Measurements from ENCODE around the gene NEB. TPM values are rescaled to one million over a fixed set of nuclear protein-coding genes. Genes with fewer than 3 reads are reported as not detected.

Gene NEB
- polyA plus RNA-seq, 1 donor from 2014 or later: 0.38 TPM

DNA sequence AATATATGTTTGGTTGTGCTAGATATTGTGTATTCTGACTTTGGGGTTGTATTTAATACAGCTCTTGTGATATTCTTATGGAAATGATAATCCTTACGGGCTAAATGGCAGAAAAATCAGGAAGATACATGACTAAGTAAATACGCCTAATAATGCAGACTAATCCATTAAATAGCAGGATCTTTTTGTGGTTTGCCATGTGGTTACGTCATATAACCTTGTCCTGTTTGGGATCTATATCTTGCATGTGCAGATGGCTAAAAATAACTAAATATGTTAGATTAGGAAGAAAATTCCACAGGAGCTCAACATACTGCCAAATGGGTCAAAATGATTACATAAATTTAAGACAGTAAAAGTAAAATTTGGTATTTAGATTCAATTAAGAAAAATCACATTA, 83.0 kb downstream of the NEB start:
- no peaks in the 10 kb centered on the region for H4K20me1 ChIP-seq (ENCODE audit: insufficient read depth)
- no peak overlapping the region for H3K4me2 ChIP-seq (ENCODE audit: low read length)
- H3K79me2 ChIP-seq (replicated peaks; ENCODE audit: insufficient read depth, low read length): no peaks in the 10 kb centered on the region
- no peak overlapping the region for H3K9ac ChIP-seq (ENCODE audit: low read length)
- TF ChIP-seq EZH2 (IDR thresholded peaks at IDR 0.05; ENCODE audit: borderline replicate concordance, insufficient read depth, low read length, poor library complexity, severe bottlenecking) (no peak), RAD21 (conservative IDR thresholded peaks at IDR 0.05) (no peak), CTCF (IDR thresholded peaks at IDR 0.05; ENCODE audit: poor library complexity, severe bottlenecking) (no peak), TAF1 (IDR thresholded peaks at IDR 0.05; ENCODE audit: low read depth) (no peak), REST (IDR thresholded peaks at IDR 0.05; ENCODE audit: borderline replicate concordance) (no peak), EP300 (conservative IDR thresholded peaks at IDR 0.05; ENCODE audit: poor library complexity, severe bottlenecking) (no peak), SMC3 (conservative IDR thresholded peaks at IDR 0.05; ENCODE audit: poor library complexity) (no peak), MXI1 (conservative IDR thresholded peaks at IDR 0.05; ENCODE audit: poor library complexity, severe bottlenecking) (no peak), POLR2AphosphoS5 (IDR thresholded peaks at IDR 0.05) (no peak)
- no peaks in the 10 kb centered on the region for H3K27me3 ChIP-seq (ENCODE audit: insufficient read depth, low read depth, low read length)
- no peak overlapping the region for H2AFZ ChIP-seq (ENCODE audit: low read depth, low read length)
- no peaks in the 10 kb centered on the region for H3F3A ChIP-seq (ENCODE audit: insufficient read depth, low read length, poor library complexity, severe bottlenecking)
- no peak overlapping the region for H3K4me3 ChIP-seq (ENCODE audit: low read length)
- no peak overlapping the region for H3K27ac ChIP-seq (ENCODE audit: low read length)
- H3K9me2 ChIP-seq (ENCODE audit: insufficient read depth, low read length): no peaks in the 10 kb centered on the region
- H3K9me3 ChIP-seq (ENCODE audit: low read length): no peaks in the 10 kb centered on the region
- H3K36me3 ChIP-seq (ENCODE audit: insufficient read depth, low read length): no peaks in the 10 kb centered on the region

DNA sequence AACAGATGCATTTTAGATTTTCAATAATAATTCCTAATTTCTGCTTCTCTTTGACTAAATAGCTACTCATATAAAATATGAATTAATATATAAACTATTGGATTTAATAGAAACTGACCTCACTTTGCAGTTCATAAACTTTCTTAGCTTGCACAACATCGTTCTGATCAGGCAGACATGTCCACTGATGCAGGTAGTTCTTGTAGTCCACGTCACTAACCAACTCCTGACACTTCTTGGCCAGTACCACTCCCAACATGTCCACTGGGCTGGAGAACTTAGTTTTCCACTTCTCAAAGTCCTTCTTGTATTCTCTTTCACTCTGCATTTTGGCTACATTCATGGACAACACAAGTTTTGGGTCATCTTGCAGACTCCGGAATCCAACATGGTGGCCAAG, 83.8 kb downstream of the NEB start:
- H3K79me2 ChIP-seq (replicated peaks; ENCODE audit: insufficient read depth, low read length): no peaks in the 10 kb centered on the region
- no peaks in the 10 kb centered on the region for H3F3A ChIP-seq (ENCODE audit: insufficient read depth, low read length, poor library complexity, severe bottlenecking)
- H3K9me2 ChIP-seq (ENCODE audit: insufficient read depth, low read length): no peaks in the 10 kb centered on the region
- no peak overlapping the region for H2AFZ ChIP-seq (ENCODE audit: low read depth, low read length)
- H4K20me1 ChIP-seq (ENCODE audit: insufficient read depth): no peaks in the 10 kb centered on the region
- H3K27me3 ChIP-seq (ENCODE audit: insufficient read depth, low read depth, low read length): no peaks in the 10 kb centered on the region
- no peak overlapping the region for H3K27ac ChIP-seq (ENCODE audit: low read length)
- TF ChIP-seq SMC3 (conservative IDR thresholded peaks at IDR 0.05; ENCODE audit: poor library complexity) (no peak), TAF1 (IDR thresholded peaks at IDR 0.05; ENCODE audit: low read depth) (no peak), EP300 (conservative IDR thresholded peaks at IDR 0.05; ENCODE audit: poor library complexity, severe bottlenecking) (no peak), POLR2AphosphoS5 (IDR thresholded peaks at IDR 0.05) (no peak), MXI1 (conservative IDR thresholded peaks at IDR 0.05; ENCODE audit: poor library complexity, severe bottlenecking) (no peak), REST (IDR thresholded peaks at IDR 0.05; ENCODE audit: borderline replicate concordance) (no peak), EZH2 (IDR thresholded peaks at IDR 0.05; ENCODE audit: borderline replicate concordance, insufficient read depth, low read length, poor library complexity, severe bottlenecking) (no peak), CTCF (IDR thresholded peaks at IDR 0.05; ENCODE audit: poor library complexity, severe bottlenecking) (no peak), RAD21 (conservative IDR thresholded peaks at IDR 0.05) (no peak)
- no peaks in the 10 kb centered on the region for H3K36me3 ChIP-seq (ENCODE audit: insufficient read depth, low read length)
- no peak overlapping the region for H3K4me2 ChIP-seq (ENCODE audit: low read length)
- H3K9ac ChIP-seq (ENCODE audit: low read length): no peak overlapping the region
- no peaks in the 10 kb centered on the region for H3K9me3 ChIP-seq (ENCODE audit: low read length)
- H3K4me3 ChIP-seq (ENCODE audit: low read length): no peak overlapping the region
